Panc1 (cell line): ENCODE data around the gene PDZRN4. TPM values are rescaled to one million over a fixed set of nuclear protein-coding genes. Genes with fewer than 3 reads are reported as not detected.

Experiments used
- ATAC-seq: fragments of 200-7000 bp; cut with Tn5 transposase; 2 replicates; pipeline ENCODE4 v1.9.1; 2020; ENCODE audit warnings: mild to moderate bottlenecking, moderate library complexity
- BruUV-seq: library from RNA; stranded (reverse); fragments of 400-500 nt; replicated peaks from 2 replicates; lab custom pipeline; 2021; lab: Mats Ljungman, UMichigan
- CTCF ChIA-PET: fragments of 300-600 bp; sonication (Branson Sonifier 250); formaldehyde crosslinking; loops from one replicate; lab custom pipeline; 2022; ENCODE audit warnings: antibody characterized with exemption; lab: Charles Lee
- POLR2A ChIA-PET: fragments of 300-600 bp; sonication (Branson Sonifier 250); formaldehyde crosslinking; loops from one replicate; lab custom pipeline; 2022; ENCODE audit warnings: antibody characterized with exemption; lab: Charles Lee
- DNase-seq: peaks from one replicate; pipeline ENCODE4 v3.0.0-alpha.2; 2010; ENCODE audit warnings: low read depth, low spot score
- H3K27ac ChIP-seq: 2 replicates; pipeline ENCODE4 v1.5.1; 2011; ENCODE audit warnings: mild to moderate bottlenecking, low read length, inconsistent platforms
- H3K27me3 ChIP-seq: fragments of 200-500 bp; sonication (Bioruptor generic); 2 replicates; pipeline ENCODE4 v1.6.0; 2014; ENCODE audit warnings: low read length, inconsistent platforms; ENCODE audit not compliant: control insufficient read depth, insufficient read depth
- H3K36me3 ChIP-seq: fragments of 200-500 bp; sonication (Bioruptor generic); 2 replicates; pipeline ENCODE4 v1.5.1; 2014; ENCODE audit warnings: inconsistent platforms, mild to moderate bottlenecking, low read length, moderate library complexity; ENCODE audit not compliant: control insufficient read depth, insufficient read depth
- H3K4me1 ChIP-seq: 2 replicates; pipeline ENCODE4 v1.5.1; 2011; ENCODE audit warnings: inconsistent platforms, mild to moderate bottlenecking, low read length, moderate library complexity; ENCODE audit not compliant: control insufficient read depth, insufficient read depth
- H3K4me3 ChIP-seq, 2 experiments: 2 replicates each; pipeline ENCODE4 v1.5.1; 2011 to 2012; ENCODE audit warnings: low read depth in 2 of 2, low read length in 2 of 2, mild to moderate bottlenecking in 2 of 2, inconsistent platforms in 1 of 2, moderate library complexity in 1 of 2
- H3K9me3 ChIP-seq: fragments of 200-500 bp; sonication (Bioruptor generic); 2 replicates; pipeline ENCODE4 v1.5.1; 2014; ENCODE audit warnings: low read depth, mild to moderate bottlenecking, inconsistent platforms, low read length, moderate library complexity; ENCODE audit not compliant: control insufficient read depth, insufficient read depth
- CTCF ChIP-seq: fragments of 450-650 bp; IDR thresholded peaks from 2 replicates; pipeline ENCODE4 v1.5.1; 2017; ENCODE audit warnings: mild to moderate bottlenecking
- POLR2AphosphoS5 ChIP-seq: IDR thresholded peaks from 2 replicates; pipeline ENCODE4 v1.6.1; 2012; ENCODE audit warnings: mild to moderate bottlenecking, low read depth, low read length, moderate library complexity
- REST ChIP-seq, 2 experiments: IDR thresholded peaks; 2 replicates each; pipeline ENCODE4 v1.6.1; 2011 to 2012; ENCODE audit warnings: low read depth in 2 of 2, control low read depth in 1 of 2, low read length in 1 of 2, mild to moderate bottlenecking in 1 of 2, moderate library complexity in 1 of 2; ENCODE audit not compliant: insufficient read depth in 1 of 2
- SIN3A ChIP-seq: IDR thresholded peaks from 2 replicates; pipeline ENCODE4 v1.6.1; 2012; ENCODE audit warnings: low read depth, mild to moderate bottlenecking, low read length, moderate library complexity, borderline replicate concordance; ENCODE audit not compliant: insufficient read depth
- TCF7L2 ChIP-seq: IDR thresholded peaks from 2 replicates; pipeline ENCODE4 v1.6.1; 2011; ENCODE audit warnings: mild to moderate bottlenecking, low read depth, low read length, inconsistent platforms
- in situ Hi-C: cut with HindIII; loops from 2 replicates; pipeline ENCODE4 v1.10.0; 2016; ENCODE audit warnings: low sequenced_read_pairs, low pct_unique_long_range_greater_than_20kb
- intact Hi-C: fragments of 100-400 bp; cut with micrococcal nuclease; formaldehyde crosslinking; loops from one replicate; pipeline ENCODE4 v1.10.0; 2022; ENCODE audit not compliant: unreplicated experiment
- total RNA-seq: library from RNA; stranded (reverse); gene quantifications from one replicate; pipeline ENCODE4 v1.2.1, GENCODE V29; 2021; ENCODE audit not compliant: unreplicated experiment

PDZRN4 gene
- total RNA-seq, 1 experiment from 2014 or later, result not detected

GRCh38 chr12:41585784-41586183 lies 397.7 kb downstream of the PDZRN4 start:
- CTCF ChIA-PET, result no interaction called here
- H3K4me1 ChIP-seq, result no peaks in the 10 kb centered on the region
- in situ Hi-C loops (no loop called here), intact Hi-C loops (no loop called here)
- no peak overlapping the region for H3K27ac ChIP-seq
- POLR2A ChIA-PET, result no interaction called here
- no peaks in the 10 kb centered on the region for H3K9me3 ChIP-seq
- TF ChIP-seq POLR2AphosphoS5, result no peak
- no peak overlapping the region for H3K4me3 ChIP-seq
- no peaks in the 10 kb centered on the region for H3K27me3 ChIP-seq
- no peak for ATAC-seq
- no TSS peak for BruUV-seq
- no peaks in the 10 kb centered on the region for H3K36me3 ChIP-seq
- DNase-seq, result no peak

GRCh38 chr12:41587574-41587973 lies 399.5 kb downstream of the PDZRN4 start:
- TF ChIP-seq REST (IDR thresholded peaks at IDR 0.05; ENCODE audit: insufficient read depth in 1 of 2, low read depth in 2 of 2, low read length in 1 of 2) (no peak), CTCF (no peak), TCF7L2 (no peak), POLR2AphosphoS5 (no peak), SIN3A (no peak)
- intact Hi-C loops (no loop called here), in situ Hi-C loops (no loop called here)
- Histone ChIP-seq H3K4me1 (no peaks in the 10 kb centered on the region), H3K4me3 (no peak overlapping the region), H3K27ac (no peak overlapping the region), H3K36me3 (no peaks in the 10 kb centered on the region), H3K9me3 (no peaks in the 10 kb centered on the region), H3K27me3 (no peaks in the 10 kb centered on the region)
- CTCF ChIA-PET, result no interaction called here
- BruUV-seq, result no TSS peak
- no peak for DNase-seq
- ATAC-seq, result no peak
- POLR2A ChIA-PET, result no interaction called here

GRCh38 chr12:41589878-41590277 lies 401.8 kb downstream of the PDZRN4 start:
- ATAC-seq, result no peak
- BruUV-seq, result no TSS peak
- POLR2A ChIA-PET, result no interaction called here
- CTCF ChIA-PET, result no interaction called here
- H3K27me3 ChIP-seq, result no peaks in the 10 kb centered on the region
- in situ Hi-C loops (no loop called here), intact Hi-C loops (no loop called here)
- no peak for DNase-seq
- TF ChIP-seq CTCF (no peak), SIN3A (no peak), REST (IDR thresholded peaks at IDR 0.05; ENCODE audit: insufficient read depth in 1 of 2, low read depth in 2 of 2, low read length in 1 of 2) (no peak), TCF7L2 (no peak), POLR2AphosphoS5 (no peak)
- no peaks in the 10 kb centered on the region for H3K36me3 ChIP-seq
- no peak overlapping the region for H3K27ac ChIP-seq
- no peak overlapping the region for H3K4me3 ChIP-seq
- H3K9me3 ChIP-seq, result no peaks in the 10 kb centered on the region
- H3K4me1 ChIP-seq, result no peaks in the 10 kb centered on the region
